NCI-H146 treated with DMSO at 0.1 percent for 48 hours (cell line): ENCODE results near the gene PKNOX1.
"Not testable (repeated sequence)": the region's sequence is repeated elsewhere in the genome, so short reads cannot be mapped to it uniquely, and the experiment has no call there.

ENCODE experiments used
- DNase-seq: peaks from one replicate; lab custom pipeline; 2025; ENCODE audit not compliant: unreplicated experiment; lab: John Stamatoyannopoulos, UW

PKNOX1 gene

GRCh38 chr21:43016728-43017127 is 42.4 kb downstream of the PKNOX1 start:
- DNase-seq = no peak

- DNase-seq = no peak
These were observed 44.2 kb downstream of the PKNOX1 start for GRCh38 chr21:43018519-43018918.

- no peak for DNase-seq
These were observed 45.8 kb downstream of the PKNOX1 start for GRCh38 chr21:43020177-43020576.

GRCh38 chr21:43020771-43021170 is 46.4 kb downstream of the PKNOX1 start:
- DNase-seq = no peak

GRCh38 chr21:43021191-43021590 is 46.8 kb downstream of the PKNOX1 start:
- no peak for DNase-seq

- no peak for DNase-seq
These were observed 47.6 kb downstream of the PKNOX1 start for GRCh38 chr21:43021756-43022600.

GRCh38 chr21:43023175-43023574 is 48.8 kb downstream of the PKNOX1 start:
- no peak for DNase-seq

- DNase-seq = no peak
These were observed 50.2 kb downstream of the PKNOX1 start for GRCh38 chr21:43024439-43025136.

GRCh38 chr21:43025636-43026180 is 51.3 kb downstream of the PKNOX1 start:
- DNase-seq = no peak

GRCh38 chr21:43027846-43028731 is 53.7 kb downstream of the PKNOX1 start:
- no peak for DNase-seq

- no peak for DNase-seq
These were observed 55.4 kb downstream of the PKNOX1 start for GRCh38 chr21:43029785-43030184.

- DNase-seq = no peak
These were observed 56.8 kb downstream of the PKNOX1 start for GRCh38 chr21:43031121-43031619.

GRCh38 chr21:43034101-43034500 is 59.7 kb downstream of the PKNOX1 start:
- DNase-seq = no peak

- DNase-seq = no peak
These were observed 60.5 kb downstream of the PKNOX1 start for GRCh38 chr21:43034826-43035225.

- not testable (repeated sequence) for DNase-seq
These were observed 62.5 kb downstream of the PKNOX1 start for GRCh38 chr21:43036889-43037288.

GRCh38 chr21:43037918-43038658 is 63.7 kb downstream of the PKNOX1 start:
- not testable (repeated sequence) for DNase-seq

GRCh38 chr21:43038659-43039044 is 64.3 kb downstream of the PKNOX1 start:
- DNase-seq = not testable (repeated sequence)

- not testable (repeated sequence) for DNase-seq
These were observed 67.8 kb downstream of the PKNOX1 start for GRCh38 chr21:43042169-43042568.

GRCh38 chr21:43043291-43043690 is 68.9 kb downstream of the PKNOX1 start:
- not testable (repeated sequence) for DNase-seq

- DNase-seq = not testable (repeated sequence)
These were observed 70.2 kb downstream of the PKNOX1 start for GRCh38 chr21:43044547-43044946.
